C4-2B (cell line): ENCODE results near the gene THBS2.

Experiments used
- ZFX ChIP-seq: fragments of 450-650 bp; IDR thresholded peaks from 2 replicates; pipeline ENCODE4 v1.6.1; 2017
- TF ChIP-seq, protein P1 (sequence below): fragments of 450-650 bp; conservative IDR thresholded peaks from 2 replicates; pipeline ENCODE4 v1.5.1; 2017; ENCODE audit warnings: mild to moderate bottlenecking

DNA sequence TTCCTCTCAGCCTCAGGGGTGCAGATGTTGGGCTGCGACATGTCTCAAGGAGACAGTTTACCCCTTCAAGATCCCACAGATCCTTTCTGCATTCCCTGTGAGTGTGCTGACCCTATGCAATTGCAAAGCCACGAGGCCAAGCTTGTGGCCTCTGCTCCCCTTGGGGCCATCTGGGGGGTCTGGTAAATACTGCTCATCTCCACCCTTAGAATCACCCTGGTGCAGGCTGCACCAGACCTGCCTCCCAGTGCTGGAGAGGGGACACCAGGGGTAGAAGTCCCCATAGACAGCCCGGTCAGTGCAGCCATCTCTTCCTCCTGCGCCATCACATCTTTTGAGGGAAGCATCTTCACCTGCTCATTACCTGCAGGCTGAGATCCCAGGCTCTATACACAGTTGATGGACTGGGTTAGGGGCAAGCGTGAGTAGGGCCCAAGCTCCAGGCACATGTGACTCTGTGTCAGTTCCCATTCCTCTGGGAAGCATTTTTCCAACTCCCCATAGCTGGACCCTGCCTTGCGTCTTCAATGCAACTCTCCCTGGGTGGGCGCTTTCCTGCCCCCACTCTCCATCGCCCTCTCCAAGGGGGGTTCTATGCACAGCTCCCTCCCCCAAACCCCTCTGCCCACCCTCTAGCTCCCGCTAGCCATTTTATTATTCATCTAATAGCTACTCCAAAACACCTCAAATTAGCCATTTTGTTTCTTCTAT, 53.9 kb downstream of the THBS2 start:
- TF ChIP-seq, protein P1, sequence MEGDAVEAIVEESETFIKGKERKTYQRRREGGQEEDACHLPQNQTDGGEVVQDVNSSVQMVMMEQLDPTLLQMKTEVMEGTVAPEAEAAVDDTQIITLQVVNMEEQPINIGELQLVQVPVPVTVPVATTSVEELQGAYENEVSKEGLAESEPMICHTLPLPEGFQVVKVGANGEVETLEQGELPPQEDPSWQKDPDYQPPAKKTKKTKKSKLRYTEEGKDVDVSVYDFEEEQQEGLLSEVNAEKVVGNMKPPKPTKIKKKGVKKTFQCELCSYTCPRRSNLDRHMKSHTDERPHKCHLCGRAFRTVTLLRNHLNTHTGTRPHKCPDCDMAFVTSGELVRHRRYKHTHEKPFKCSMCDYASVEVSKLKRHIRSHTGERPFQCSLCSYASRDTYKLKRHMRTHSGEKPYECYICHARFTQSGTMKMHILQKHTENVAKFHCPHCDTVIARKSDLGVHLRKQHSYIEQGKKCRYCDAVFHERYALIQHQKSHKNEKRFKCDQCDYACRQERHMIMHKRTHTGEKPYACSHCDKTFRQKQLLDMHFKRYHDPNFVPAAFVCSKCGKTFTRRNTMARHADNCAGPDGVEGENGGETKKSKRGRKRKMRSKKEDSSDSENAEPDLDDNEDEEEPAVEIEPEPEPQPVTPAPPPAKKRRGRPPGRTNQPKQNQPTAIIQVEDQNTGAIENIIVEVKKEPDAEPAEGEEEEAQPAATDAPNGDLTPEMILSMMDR, result no peak
- no peak for TF ChIP-seq ZFX
